ENCODE measurements around the gene CLSTN2.

- TF ChIP-seq CTCF (conservative IDR thresholded peaks at IDR 0.05 in 1 of 2, IDR thresholded peaks at IDR 0.05 in 1 of 2; ENCODE audit: extremely low read depth in 1 of 2, insufficient read depth in 1 of 2, low read depth in 1 of 2, low read length in 2 of 2) (no peak), EZH2 (IDR thresholded peaks at IDR 0.05; ENCODE audit: borderline replicate concordance, low read length) (no peak)
These were observed 456.1 kb downstream of the CLSTN2 start for GRCh38 chr3:140391061-140391460.
